ENCODE measurements around the gene VIP.

DNA sequence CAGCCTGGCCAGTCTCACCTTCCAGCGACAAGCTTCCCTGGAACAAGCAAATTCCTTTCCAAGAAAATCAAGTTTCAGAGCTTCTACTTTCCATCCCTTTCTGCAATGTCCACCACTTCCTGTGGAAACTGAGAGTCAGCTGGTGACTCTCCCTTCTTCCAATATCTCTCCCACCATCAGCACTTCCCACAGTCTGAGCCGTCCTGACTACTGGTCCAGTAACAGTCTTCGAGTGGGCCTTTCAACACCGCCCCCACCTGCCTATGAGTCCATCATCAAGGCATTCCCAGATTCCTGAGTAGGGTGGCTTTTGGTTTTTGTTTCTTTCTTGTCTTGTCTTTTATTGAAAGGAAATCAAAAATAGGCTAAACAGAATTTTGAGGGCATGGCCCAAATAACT, 28.6 kb upstream of the VIP start:
- TF ChIP-seq EZH2phosphoT487 (IDR thresholded peaks at IDR 0.05; ENCODE audit: borderline replicate concordance, low read depth) (no peak), ELF1 (IDR thresholded peaks at IDR 0.05) (no peak), NRF1 (IDR thresholded peaks at IDR 0.05; ENCODE audit: low read depth, low read length) (no peak), RCOR1 (IDR thresholded peaks at IDR 0.05; ENCODE audit: low read length) (no peak), POLR2AphosphoS5 (IDR thresholded peaks at IDR 0.05; ENCODE audit: low read depth, low read length) (no peak), TAF1 (IDR thresholded peaks at IDR 0.05; ENCODE audit: borderline replicate concordance, low read depth, low read length) (no peak), CHD2 (IDR thresholded peaks at IDR 0.05; ENCODE audit: low read length, partially characterized antibody) (no peak)
- TF ChIP-seq, protein P1, sequence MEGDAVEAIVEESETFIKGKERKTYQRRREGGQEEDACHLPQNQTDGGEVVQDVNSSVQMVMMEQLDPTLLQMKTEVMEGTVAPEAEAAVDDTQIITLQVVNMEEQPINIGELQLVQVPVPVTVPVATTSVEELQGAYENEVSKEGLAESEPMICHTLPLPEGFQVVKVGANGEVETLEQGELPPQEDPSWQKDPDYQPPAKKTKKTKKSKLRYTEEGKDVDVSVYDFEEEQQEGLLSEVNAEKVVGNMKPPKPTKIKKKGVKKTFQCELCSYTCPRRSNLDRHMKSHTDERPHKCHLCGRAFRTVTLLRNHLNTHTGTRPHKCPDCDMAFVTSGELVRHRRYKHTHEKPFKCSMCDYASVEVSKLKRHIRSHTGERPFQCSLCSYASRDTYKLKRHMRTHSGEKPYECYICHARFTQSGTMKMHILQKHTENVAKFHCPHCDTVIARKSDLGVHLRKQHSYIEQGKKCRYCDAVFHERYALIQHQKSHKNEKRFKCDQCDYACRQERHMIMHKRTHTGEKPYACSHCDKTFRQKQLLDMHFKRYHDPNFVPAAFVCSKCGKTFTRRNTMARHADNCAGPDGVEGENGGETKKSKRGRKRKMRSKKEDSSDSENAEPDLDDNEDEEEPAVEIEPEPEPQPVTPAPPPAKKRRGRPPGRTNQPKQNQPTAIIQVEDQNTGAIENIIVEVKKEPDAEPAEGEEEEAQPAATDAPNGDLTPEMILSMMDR (IDR thresholded peaks at IDR 0.05), result no peak
- TF ChIP-seq, protein P2, sequence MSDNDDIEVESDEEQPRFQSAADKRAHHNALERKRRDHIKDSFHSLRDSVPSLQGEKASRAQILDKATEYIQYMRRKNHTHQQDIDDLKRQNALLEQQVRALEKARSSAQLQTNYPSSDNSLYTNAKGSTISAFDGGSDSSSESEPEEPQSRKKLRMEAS (IDR thresholded peaks at IDR 0.05; ENCODE audit: low read depth), result no peak
- TF ChIP-seq, protein P3, sequence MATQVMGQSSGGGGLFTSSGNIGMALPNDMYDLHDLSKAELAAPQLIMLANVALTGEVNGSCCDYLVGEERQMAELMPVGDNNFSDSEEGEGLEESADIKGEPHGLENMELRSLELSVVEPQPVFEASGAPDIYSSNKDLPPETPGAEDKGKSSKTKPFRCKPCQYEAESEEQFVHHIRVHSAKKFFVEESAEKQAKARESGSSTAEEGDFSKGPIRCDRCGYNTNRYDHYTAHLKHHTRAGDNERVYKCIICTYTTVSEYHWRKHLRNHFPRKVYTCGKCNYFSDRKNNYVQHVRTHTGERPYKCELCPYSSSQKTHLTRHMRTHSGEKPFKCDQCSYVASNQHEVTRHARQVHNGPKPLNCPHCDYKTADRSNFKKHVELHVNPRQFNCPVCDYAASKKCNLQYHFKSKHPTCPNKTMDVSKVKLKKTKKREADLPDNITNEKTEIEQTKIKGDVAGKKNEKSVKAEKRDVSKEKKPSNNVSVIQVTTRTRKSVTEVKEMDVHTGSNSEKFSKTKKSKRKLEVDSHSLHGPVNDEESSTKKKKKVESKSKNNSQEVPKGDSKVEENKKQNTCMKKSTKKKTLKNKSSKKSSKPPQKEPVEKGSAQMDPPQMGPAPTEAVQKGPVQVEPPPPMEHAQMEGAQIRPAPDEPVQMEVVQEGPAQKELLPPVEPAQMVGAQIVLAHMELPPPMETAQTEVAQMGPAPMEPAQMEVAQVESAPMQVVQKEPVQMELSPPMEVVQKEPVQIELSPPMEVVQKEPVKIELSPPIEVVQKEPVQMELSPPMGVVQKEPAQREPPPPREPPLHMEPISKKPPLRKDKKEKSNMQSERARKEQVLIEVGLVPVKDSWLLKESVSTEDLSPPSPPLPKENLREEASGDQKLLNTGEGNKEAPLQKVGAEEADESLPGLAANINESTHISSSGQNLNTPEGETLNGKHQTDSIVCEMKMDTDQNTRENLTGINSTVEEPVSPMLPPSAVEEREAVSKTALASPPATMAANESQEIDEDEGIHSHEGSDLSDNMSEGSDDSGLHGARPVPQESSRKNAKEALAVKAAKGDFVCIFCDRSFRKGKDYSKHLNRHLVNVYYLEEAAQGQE (IDR thresholded peaks at IDR 0.05; ENCODE audit: low read depth, low read length), result no peak
